HCT116 (cell line): Measurements from ENCODE around the gene OPN3.

Experiments
- CBX3 ChIP-seq: IDR thresholded peaks from 2 replicates; pipeline ENCODE4 v1.6.1; 2012; ENCODE audit warnings: low read depth
- CEBPB ChIP-seq: IDR thresholded peaks from 2 replicates; pipeline ENCODE4 v1.6.1; 2012; ENCODE audit warnings: low read depth
- CTCF ChIP-seq, 3 experiments: fragments of 200-600 bp in 1 of 3; sonication (generic) in 1 of 3; IDR thresholded peaks in 2 of 3; conservative IDR thresholded peaks in 1 of 3; 2 replicates each; pipeline ENCODE4 v1.5.1; 2012 to 2017; ENCODE audit warnings: low read depth in 2 of 3, low read length in 2 of 3, antibody characterized with exemption in 1 of 3, borderline replicate concordance in 1 of 3, control low read depth in 1 of 3, mild to moderate bottlenecking in 1 of 3, mixed read lengths in 1 of 3, mixed run types in 1 of 3, moderate library complexity in 1 of 3; ENCODE audit not compliant: insufficient read depth in 1 of 3
- EGR1 ChIP-seq: IDR thresholded peaks from 2 replicates; pipeline ENCODE4 v1.6.1; 2012; ENCODE audit warnings: low read depth
- ELF1 ChIP-seq: IDR thresholded peaks from 2 replicates; pipeline ENCODE4 v1.6.1; 2012; ENCODE audit warnings: low read depth, borderline replicate concordance
- FOSL1 ChIP-seq: IDR thresholded peaks from 2 replicates; pipeline ENCODE4 v1.6.1; 2012; ENCODE audit warnings: low read depth
- JUND ChIP-seq: IDR thresholded peaks from 2 replicates; pipeline ENCODE4 v1.6.1; 2012
- POLR2A ChIP-seq: IDR thresholded peaks from 2 replicates; pipeline ENCODE4 v1.7.0; 2011; ENCODE audit warnings: borderline replicate concordance; ENCODE audit not compliant: insufficient read depth, insufficient read length; ENCODE audit errors: extremely low read depth
- POLR2AphosphoS5 ChIP-seq: IDR thresholded peaks from 2 replicates; pipeline ENCODE4 v1.6.1; 2011; ENCODE audit warnings: mild to moderate bottlenecking, low read depth, low read length, moderate library complexity
- RAD21 ChIP-seq: IDR thresholded peaks from 2 replicates; pipeline ENCODE4 v1.6.1; 2012; ENCODE audit warnings: low read depth, mild to moderate bottlenecking
- YY1 ChIP-seq: IDR thresholded peaks from 2 replicates; pipeline ENCODE4 v1.6.1; 2011; ENCODE audit warnings: low read length, low read depth, moderate library complexity, mild to moderate bottlenecking; ENCODE audit not compliant: insufficient replicate concordance; ENCODE audit errors: extremely low read depth
- ZFX ChIP-seq: fragments of 450-650 bp; IDR thresholded peaks from 2 replicates; pipeline ENCODE4 v1.6.1; 2017
- ZNF274 ChIP-seq: fragments of 200-500 bp; sonication (Bioruptor generic); IDR thresholded peaks from 2 replicates; pipeline ENCODE4 v1.6.1; 2014; ENCODE audit warnings: mild to moderate bottlenecking, low read depth, low read length, inconsistent platforms
- TF ChIP-seq, protein P1 (sequence below): IDR thresholded peaks from 2 replicates; pipeline ENCODE4 v1.6.1; 2012; ENCODE audit warnings: low read depth

- TF ChIP-seq EGR1 (no peak), POLR2AphosphoS5 (no peak), CTCF (IDR thresholded peaks at IDR 0.05 in 2 of 3, conservative IDR thresholded peaks at IDR 0.05 in 1 of 3; ENCODE audit: borderline replicate concordance in 1 of 3, insufficient read depth in 1 of 3, low read depth in 2 of 3, low read length in 2 of 3) (no peak), POLR2A (no peak), RAD21 (no peak), CEBPB (no peak), ZNF274 (no peak), FOSL1 (no peak), ELF1 (no peak), YY1 (no peak), ZFX (no peak), JUND (no peak), CBX3 (no peak)
- TF ChIP-seq, protein P1, sequence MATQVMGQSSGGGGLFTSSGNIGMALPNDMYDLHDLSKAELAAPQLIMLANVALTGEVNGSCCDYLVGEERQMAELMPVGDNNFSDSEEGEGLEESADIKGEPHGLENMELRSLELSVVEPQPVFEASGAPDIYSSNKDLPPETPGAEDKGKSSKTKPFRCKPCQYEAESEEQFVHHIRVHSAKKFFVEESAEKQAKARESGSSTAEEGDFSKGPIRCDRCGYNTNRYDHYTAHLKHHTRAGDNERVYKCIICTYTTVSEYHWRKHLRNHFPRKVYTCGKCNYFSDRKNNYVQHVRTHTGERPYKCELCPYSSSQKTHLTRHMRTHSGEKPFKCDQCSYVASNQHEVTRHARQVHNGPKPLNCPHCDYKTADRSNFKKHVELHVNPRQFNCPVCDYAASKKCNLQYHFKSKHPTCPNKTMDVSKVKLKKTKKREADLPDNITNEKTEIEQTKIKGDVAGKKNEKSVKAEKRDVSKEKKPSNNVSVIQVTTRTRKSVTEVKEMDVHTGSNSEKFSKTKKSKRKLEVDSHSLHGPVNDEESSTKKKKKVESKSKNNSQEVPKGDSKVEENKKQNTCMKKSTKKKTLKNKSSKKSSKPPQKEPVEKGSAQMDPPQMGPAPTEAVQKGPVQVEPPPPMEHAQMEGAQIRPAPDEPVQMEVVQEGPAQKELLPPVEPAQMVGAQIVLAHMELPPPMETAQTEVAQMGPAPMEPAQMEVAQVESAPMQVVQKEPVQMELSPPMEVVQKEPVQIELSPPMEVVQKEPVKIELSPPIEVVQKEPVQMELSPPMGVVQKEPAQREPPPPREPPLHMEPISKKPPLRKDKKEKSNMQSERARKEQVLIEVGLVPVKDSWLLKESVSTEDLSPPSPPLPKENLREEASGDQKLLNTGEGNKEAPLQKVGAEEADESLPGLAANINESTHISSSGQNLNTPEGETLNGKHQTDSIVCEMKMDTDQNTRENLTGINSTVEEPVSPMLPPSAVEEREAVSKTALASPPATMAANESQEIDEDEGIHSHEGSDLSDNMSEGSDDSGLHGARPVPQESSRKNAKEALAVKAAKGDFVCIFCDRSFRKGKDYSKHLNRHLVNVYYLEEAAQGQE, result no peak
Observed at GRCh38 chr1:241557031-241557430, 83.1 kb downstream of the OPN3 start.
